Measurements from ENCODE around the gene PXYLP1. TPM values are rescaled to one million over a fixed set of nuclear protein-coding genes. Genes with fewer than 3 reads are reported as not detected.

PXYLP1 gene
- total and polyA plus RNA-seq, 2 experiments from 2014 or later, result 21.3 to 25.8 TPM

GRCh38 chr3:141326626-141327025 is 95.0 kb downstream of the PXYLP1 start:
- Histone ChIP-seq H3K79me2 (peaks cover 19% of the 10 kb centered on the region), H2AFZ (no peak overlapping the region), H3K4me3 (no peak overlapping the region), H3K9me3 (ENCODE audit: low read depth) (no peaks in the 10 kb centered on the region), H3K9me2 (replicated peaks; ENCODE audit: insufficient read depth) (no peaks in the 10 kb centered on the region), H3K4me1 (ENCODE audit: insufficient read depth) (peaks cover 28% of the 10 kb centered on the region), H3K27ac (peak overlapping the region; percentile 86), H3K4me2 (peak overlapping the region; percentile 66), H3K27me3 (no peaks in the 10 kb centered on the region), H4K20me1 (ENCODE audit: insufficient read depth, poor library complexity, severe bottlenecking) (no peaks in the 10 kb centered on the region), H3K36me3 (replicated peaks; ENCODE audit: insufficient read depth, low read depth) (no peaks in the 10 kb centered on the region)
- TF ChIP-seq EZH2phosphoT487 (IDR thresholded peaks at IDR 0.05; ENCODE audit: low read depth, severe bottlenecking, unreplicated experiment) (no peak), EZH2 (IDR thresholded peaks at IDR 0.05; ENCODE audit: borderline replicate concordance) (no peak)
- TF ChIP-seq, protein P1, sequence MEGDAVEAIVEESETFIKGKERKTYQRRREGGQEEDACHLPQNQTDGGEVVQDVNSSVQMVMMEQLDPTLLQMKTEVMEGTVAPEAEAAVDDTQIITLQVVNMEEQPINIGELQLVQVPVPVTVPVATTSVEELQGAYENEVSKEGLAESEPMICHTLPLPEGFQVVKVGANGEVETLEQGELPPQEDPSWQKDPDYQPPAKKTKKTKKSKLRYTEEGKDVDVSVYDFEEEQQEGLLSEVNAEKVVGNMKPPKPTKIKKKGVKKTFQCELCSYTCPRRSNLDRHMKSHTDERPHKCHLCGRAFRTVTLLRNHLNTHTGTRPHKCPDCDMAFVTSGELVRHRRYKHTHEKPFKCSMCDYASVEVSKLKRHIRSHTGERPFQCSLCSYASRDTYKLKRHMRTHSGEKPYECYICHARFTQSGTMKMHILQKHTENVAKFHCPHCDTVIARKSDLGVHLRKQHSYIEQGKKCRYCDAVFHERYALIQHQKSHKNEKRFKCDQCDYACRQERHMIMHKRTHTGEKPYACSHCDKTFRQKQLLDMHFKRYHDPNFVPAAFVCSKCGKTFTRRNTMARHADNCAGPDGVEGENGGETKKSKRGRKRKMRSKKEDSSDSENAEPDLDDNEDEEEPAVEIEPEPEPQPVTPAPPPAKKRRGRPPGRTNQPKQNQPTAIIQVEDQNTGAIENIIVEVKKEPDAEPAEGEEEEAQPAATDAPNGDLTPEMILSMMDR (IDR thresholded peaks at IDR 0.05; ENCODE audit: poor library complexity), result no peak
- WGBS (ENCODE audit: low lambda C conversion rate, missing lambda C conversion rate), result 77% methylated on average over 3 of the region's 3 CpGs
- no peak for DNase-seq (ENCODE audit: low spot score)

GRCh38 chr3:141328286-141329166 is 96.9 kb downstream of the PXYLP1 start:
- no peaks in the 10 kb centered on the region for H3K9me2 ChIP-seq (replicated peaks; ENCODE audit: insufficient read depth)
- WGBS (ENCODE audit: low lambda C conversion rate, missing lambda C conversion rate), result 91% methylated on average over 7 of the region's 7 CpGs
- no peaks in the 10 kb centered on the region for H3K27me3 ChIP-seq
- H3K4me3 ChIP-seq, result no peak overlapping the region
- no peaks in the 10 kb centered on the region for H4K20me1 ChIP-seq (ENCODE audit: insufficient read depth, poor library complexity, severe bottlenecking)
- H3K79me2 ChIP-seq, result peaks cover 27% of the 10 kb centered on the region
- no peaks in the 10 kb centered on the region for H3K9me3 ChIP-seq (ENCODE audit: low read depth)
- peaks cover 40% of the 10 kb centered on the region for H3K4me1 ChIP-seq (ENCODE audit: insufficient read depth)
- H3K36me3 ChIP-seq (replicated peaks; ENCODE audit: insufficient read depth, low read depth), result no peaks in the 10 kb centered on the region
- H3K27ac ChIP-seq, result peak overlapping the region; percentile 86
- H3K4me2 ChIP-seq, result no peak overlapping the region
- no peak for TF ChIP-seq EZH2phosphoT487 (IDR thresholded peaks at IDR 0.05; ENCODE audit: low read depth, severe bottlenecking, unreplicated experiment)
- TF ChIP-seq, protein P1 (IDR thresholded peaks at IDR 0.05; ENCODE audit: poor library complexity), result no peak
- TF ChIP-seq EZH2 (IDR thresholded peaks at IDR 0.05; ENCODE audit: borderline replicate concordance), result no peak
- no peak overlapping the region for H2AFZ ChIP-seq
- DNase-seq (ENCODE audit: low spot score), result no peak

- no peak for DNase-seq (ENCODE audit: low spot score)
- TF ChIP-seq EZH2 (IDR thresholded peaks at IDR 0.05; ENCODE audit: borderline replicate concordance) (no peak), EZH2phosphoT487 (IDR thresholded peaks at IDR 0.05; ENCODE audit: low read depth, severe bottlenecking, unreplicated experiment) (no peak)
- TF ChIP-seq, protein P1 (IDR thresholded peaks at IDR 0.05; ENCODE audit: poor library complexity), result no peak
- WGBS (ENCODE audit: low lambda C conversion rate, missing lambda C conversion rate), result 88% methylated on average over 3 of the region's 3 CpGs
- Histone ChIP-seq H3K27ac (peak overlapping the region; percentile 93), H3K36me3 (replicated peaks; ENCODE audit: insufficient read depth, low read depth) (no peaks in the 10 kb centered on the region), H3K27me3 (no peaks in the 10 kb centered on the region), H3K4me3 (no peak overlapping the region), H3K4me2 (no peak overlapping the region), H3K9me3 (ENCODE audit: low read depth) (no peaks in the 10 kb centered on the region), H4K20me1 (ENCODE audit: insufficient read depth, poor library complexity, severe bottlenecking) (no peaks in the 10 kb centered on the region), H3K4me1 (ENCODE audit: insufficient read depth) (peaks cover 38% of the 10 kb centered on the region), H3K9me2 (replicated peaks; ENCODE audit: insufficient read depth) (no peaks in the 10 kb centered on the region), H2AFZ (no peak overlapping the region), H3K79me2 (peaks cover 39% of the 10 kb centered on the region)
Measured at GRCh38 chr3:141330235-141330634, 98.6 kb downstream of the PXYLP1 start.

Measured in hepatocyte (in vitro differentiated cells).